GM23338 (cell line): ENCODE data around the gene TULP4. TPM values are rescaled to one million over a fixed set of nuclear protein-coding genes. Genes with fewer than 3 reads are reported as not detected.

Experiments
- ATAC-seq: fragments of 200-7000 bp; cut with Tn5 transposase; 3 replicates; pipeline ENCODE4 v1.9.1; 2020
- DNase-seq: peaks from one replicate; pipeline ENCODE4 v3.0.0-alpha.2; 2015; ENCODE audit warnings: low spot score
- H2AFZ ChIP-seq: fragments of 200-600 bp; sonication (generic); 2 replicates; pipeline ENCODE4 v1.8.0; 2016; ENCODE audit warnings: antibody characterized with exemption, mild to moderate bottlenecking, moderate library complexity
- H3F3A ChIP-seq: fragments of 200-600 bp; sonication (generic); replicated peaks from 2 replicates; pipeline ENCODE4 v1.8.0; 2017; ENCODE audit warnings: antibody characterized with exemption, mixed run types, low read depth
- H3K27ac ChIP-seq: fragments of 200-600 bp; sonication (generic); 2 replicates; pipeline ENCODE4 v1.6.1; 2016; ENCODE audit warnings: low read depth
- H3K27me3 ChIP-seq: fragments of 200-600 bp; sonication (generic); 2 replicates; pipeline ENCODE4 v1.8.0; 2016; ENCODE audit warnings: mild to moderate bottlenecking, mixed run types, moderate library complexity; ENCODE audit not compliant: insufficient read depth
- H3K36me3 ChIP-seq: fragments of 200-600 bp; sonication (generic); 2 replicates; pipeline ENCODE4 v1.8.0; 2016; ENCODE audit warnings: mild to moderate bottlenecking; ENCODE audit not compliant: insufficient read depth
- H3K4me1 ChIP-seq: fragments of 200-600 bp; sonication (generic); 2 replicates; pipeline ENCODE4 v1.8.0; 2016; ENCODE audit warnings: mild to moderate bottlenecking, moderate library complexity; ENCODE audit not compliant: insufficient read depth
- H3K4me2 ChIP-seq: fragments of 200-600 bp; sonication (generic); 2 replicates; pipeline ENCODE4 v1.7.1; 2017; ENCODE audit warnings: mixed run types
- H3K4me3 ChIP-seq: fragments of 200-600 bp; sonication (generic); 2 replicates; pipeline ENCODE4 v1.6.1; 2016; ENCODE audit warnings: mixed run types
- H3K79me2 ChIP-seq: fragments of 200-600 bp; sonication (generic); replicated peaks from 2 replicates; pipeline ENCODE4 v1.8.0; 2017; ENCODE audit warnings: mild to moderate bottlenecking; ENCODE audit not compliant: insufficient read depth
- H3K9me2 ChIP-seq: fragments of 200-600 bp; sonication (generic); 2 replicates; pipeline ENCODE4 v1.8.0; 2017; ENCODE audit not compliant: insufficient read depth
- H4K20me1 ChIP-seq: fragments of 200-600 bp; sonication (generic); replicated peaks from 2 replicates; pipeline ENCODE4 v1.8.0; 2017; ENCODE audit warnings: mild to moderate bottlenecking; ENCODE audit not compliant: insufficient read depth
- H3K27ac Mint-ChIP-seq: 2 replicates; pipeline ENCODE4 v1.8.0; 2020; ENCODE audit warnings: inconsistent platforms, mild to moderate bottlenecking, moderate library complexity, mixed read lengths
- H3K27me3 Mint-ChIP-seq: 3 replicates; pipeline ENCODE4 v1.8.0; 2022; ENCODE audit warnings: low read depth, mild to moderate bottlenecking, moderate library complexity, mixed read lengths, inconsistent platforms; ENCODE audit not compliant: insufficient read depth, poor library complexity
- H3K36me3 Mint-ChIP-seq: 3 replicates; pipeline ENCODE4 v1.8.0; 2021; ENCODE audit warnings: low read depth, mild to moderate bottlenecking, inconsistent platforms, moderate library complexity, mixed read lengths
- H3K4me1 Mint-ChIP-seq: 3 replicates; pipeline ENCODE4 v1.8.0; 2020; ENCODE audit warnings: mild to moderate bottlenecking, inconsistent platforms, mixed read lengths
- H3K4me3 Mint-ChIP-seq: 3 replicates; pipeline ENCODE4 v1.8.0; 2021; ENCODE audit warnings: moderate library complexity, mild to moderate bottlenecking, inconsistent platforms, mixed read lengths
- H3K9me3 Mint-ChIP-seq: 3 replicates; pipeline ENCODE4 v1.8.0; 2020; ENCODE audit warnings: moderate library complexity, mild to moderate bottlenecking, inconsistent platforms, mixed read lengths
- CREB1 ChIP-seq: fragments of 250-450 bp; sonication (Bioruptor Pico); IDR thresholded peaks from 2 replicates; pipeline ENCODE4 v1.5.0; 2020; ENCODE audit warnings: low read depth, mild to moderate bottlenecking, moderate library complexity
- EZH2 ChIP-seq: fragments of 200-600 bp; sonication (generic); IDR thresholded peaks from one replicate; pipeline ENCODE4 v1.8.0; 2017; ENCODE audit warnings: antibody characterized with exemption, mild to moderate bottlenecking, low read depth; ENCODE audit not compliant: unreplicated experiment
- JUNB ChIP-seq: IDR thresholded peaks from one replicate; pipeline ENCODE4 v1.6.1; 2016; ENCODE audit warnings: antibody characterized with exemption; ENCODE audit not compliant: unreplicated experiment
- NANOG ChIP-seq: IDR thresholded peaks from 2 replicates; pipeline ENCODE4 v1.6.1; 2016; ENCODE audit warnings: antibody characterized with exemption, borderline replicate concordance
- POLR2AphosphoS5 ChIP-seq: IDR thresholded peaks from 2 replicates; pipeline ENCODE4 v1.6.1; 2016; ENCODE audit warnings: antibody characterized with exemption, low read depth
- STAT1 ChIP-seq: IDR thresholded peaks from one replicate; pipeline ENCODE4 v1.6.1; 2016; ENCODE audit warnings: antibody characterized with exemption; ENCODE audit not compliant: unreplicated experiment
- ZNF114 ChIP-seq: fragments of 250-450 bp; sonication (Bioruptor Pico); IDR thresholded peaks from 2 replicates; pipeline ENCODE4 v1.5.0; 2020; ENCODE audit warnings: mild to moderate bottlenecking, moderate library complexity
- ZNF331 ChIP-seq: fragments of 250-450 bp; sonication (Bioruptor Pico); IDR thresholded peaks from 2 replicates; pipeline ENCODE4 v1.5.0; 2020; ENCODE audit warnings: low read depth, mild to moderate bottlenecking, moderate library complexity
- polyA plus RNA-seq: library from polyadenylated mRNA; unstranded; fragments of >200 nt; fragmentation: Nextera tagmentation; extraction: Ambion mirVana; gene quantifications from 2 replicates; pipeline ENCODE4 v1.2.1, GENCODE V29; 2016
- total RNA-seq: library from RNA; depleted of rRNA; stranded (reverse); fragments of >200 nt; shearing (Covaris generic); gene quantifications from 2 replicates; pipeline ENCODE4 v1.2.3, GENCODE V29; 2014
- TF ChIP-seq, protein P1 (sequence below): IDR thresholded peaks from 2 replicates; pipeline ENCODE4 v1.6.1; 2016; ENCODE audit warnings: antibody characterized with exemption
- TF ChIP-seq, protein P2 (sequence below): IDR thresholded peaks from one replicate; pipeline ENCODE4 v1.6.1; 2018; ENCODE audit warnings: antibody characterized with exemption; ENCODE audit not compliant: unreplicated experiment
- TF ChIP-seq, protein P3 (sequence below): fragments of 250-450 bp; sonication (Bioruptor Pico); IDR thresholded peaks from 2 replicates; pipeline ENCODE4 v1.5.0; 2020; ENCODE audit warnings: mild to moderate bottlenecking, moderate library complexity

The TULP4 gene
- total and polyA plus RNA-seq, 2 experiments from 2014 or later, result 31.2 to 50.2 TPM

DNA sequence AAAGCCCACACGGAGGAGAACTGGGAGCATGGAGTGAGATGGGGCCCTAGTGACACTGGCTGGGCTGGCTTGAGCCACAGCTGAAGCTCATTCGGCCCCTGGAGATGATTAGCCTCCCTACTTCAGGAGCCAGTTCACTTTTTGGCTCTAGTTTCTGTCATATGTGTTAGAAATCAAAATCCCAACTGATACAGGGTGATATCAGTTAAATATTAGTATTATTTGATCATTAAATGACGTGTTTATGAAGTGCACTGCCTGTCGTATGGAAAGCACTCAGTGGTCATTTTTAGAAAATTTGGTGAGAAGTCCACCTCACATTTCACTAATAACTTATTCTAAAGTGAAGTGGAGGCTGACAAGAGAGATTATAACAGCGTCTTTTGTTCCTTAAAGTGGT lies 59.0 kb downstream of the TULP4 start:
- Histone ChIP-seq H3F3A (no peaks in the 10 kb centered on the region), H3K36me3 (no peaks in the 10 kb centered on the region), H3K4me2 (no peak overlapping the region), H3K27me3 (no peaks in the 10 kb centered on the region), H3K9me2 (no peaks in the 10 kb centered on the region), H3K4me3 (no peak overlapping the region), H4K20me1 (peaks cover 4% of the 10 kb centered on the region; the same call in 1 of the 2 replicates), H2AFZ (no peak overlapping the region), H3K4me1 (no peaks in the 10 kb centered on the region), H3K27ac (no peak overlapping the region), H3K79me2 (no peaks in the 10 kb centered on the region)
- Mint-ChIP-seq H3K4me3 (no peak overlapping the region), H3K9me3 (peaks cover 2% of the 10 kb centered on the region; the same call in 1 of the 3 replicates), H3K27me3 (peaks cover 4% of the 10 kb centered on the region), H3K27ac (no peak overlapping the region), H3K36me3 (no peaks in the 10 kb centered on the region), H3K4me1 (no peaks in the 10 kb centered on the region)
- TF ChIP-seq CREB1 (no peak), NANOG (no peak), ZNF331 (CRISPR knock-in tag) (no peak), JUNB (no peak), EZH2 (no peak), POLR2AphosphoS5 (no peak), ZNF114 (CRISPR knock-in tag) (no peak), STAT1 (no peak)
- TF ChIP-seq, protein P1, sequence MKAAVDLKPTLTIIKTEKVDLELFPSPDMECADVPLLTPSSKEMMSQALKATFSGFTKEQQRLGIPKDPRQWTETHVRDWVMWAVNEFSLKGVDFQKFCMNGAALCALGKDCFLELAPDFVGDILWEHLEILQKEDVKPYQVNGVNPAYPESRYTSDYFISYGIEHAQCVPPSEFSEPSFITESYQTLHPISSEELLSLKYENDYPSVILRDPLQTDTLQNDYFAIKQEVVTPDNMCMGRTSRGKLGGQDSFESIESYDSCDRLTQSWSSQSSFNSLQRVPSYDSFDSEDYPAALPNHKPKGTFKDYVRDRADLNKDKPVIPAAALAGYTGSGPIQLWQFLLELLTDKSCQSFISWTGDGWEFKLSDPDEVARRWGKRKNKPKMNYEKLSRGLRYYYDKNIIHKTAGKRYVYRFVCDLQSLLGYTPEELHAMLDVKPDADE, result no peak
- TF ChIP-seq, protein P2, sequence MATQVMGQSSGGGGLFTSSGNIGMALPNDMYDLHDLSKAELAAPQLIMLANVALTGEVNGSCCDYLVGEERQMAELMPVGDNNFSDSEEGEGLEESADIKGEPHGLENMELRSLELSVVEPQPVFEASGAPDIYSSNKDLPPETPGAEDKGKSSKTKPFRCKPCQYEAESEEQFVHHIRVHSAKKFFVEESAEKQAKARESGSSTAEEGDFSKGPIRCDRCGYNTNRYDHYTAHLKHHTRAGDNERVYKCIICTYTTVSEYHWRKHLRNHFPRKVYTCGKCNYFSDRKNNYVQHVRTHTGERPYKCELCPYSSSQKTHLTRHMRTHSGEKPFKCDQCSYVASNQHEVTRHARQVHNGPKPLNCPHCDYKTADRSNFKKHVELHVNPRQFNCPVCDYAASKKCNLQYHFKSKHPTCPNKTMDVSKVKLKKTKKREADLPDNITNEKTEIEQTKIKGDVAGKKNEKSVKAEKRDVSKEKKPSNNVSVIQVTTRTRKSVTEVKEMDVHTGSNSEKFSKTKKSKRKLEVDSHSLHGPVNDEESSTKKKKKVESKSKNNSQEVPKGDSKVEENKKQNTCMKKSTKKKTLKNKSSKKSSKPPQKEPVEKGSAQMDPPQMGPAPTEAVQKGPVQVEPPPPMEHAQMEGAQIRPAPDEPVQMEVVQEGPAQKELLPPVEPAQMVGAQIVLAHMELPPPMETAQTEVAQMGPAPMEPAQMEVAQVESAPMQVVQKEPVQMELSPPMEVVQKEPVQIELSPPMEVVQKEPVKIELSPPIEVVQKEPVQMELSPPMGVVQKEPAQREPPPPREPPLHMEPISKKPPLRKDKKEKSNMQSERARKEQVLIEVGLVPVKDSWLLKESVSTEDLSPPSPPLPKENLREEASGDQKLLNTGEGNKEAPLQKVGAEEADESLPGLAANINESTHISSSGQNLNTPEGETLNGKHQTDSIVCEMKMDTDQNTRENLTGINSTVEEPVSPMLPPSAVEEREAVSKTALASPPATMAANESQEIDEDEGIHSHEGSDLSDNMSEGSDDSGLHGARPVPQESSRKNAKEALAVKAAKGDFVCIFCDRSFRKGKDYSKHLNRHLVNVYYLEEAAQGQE, result no peak
- TF ChIP-seq, protein P3, sequence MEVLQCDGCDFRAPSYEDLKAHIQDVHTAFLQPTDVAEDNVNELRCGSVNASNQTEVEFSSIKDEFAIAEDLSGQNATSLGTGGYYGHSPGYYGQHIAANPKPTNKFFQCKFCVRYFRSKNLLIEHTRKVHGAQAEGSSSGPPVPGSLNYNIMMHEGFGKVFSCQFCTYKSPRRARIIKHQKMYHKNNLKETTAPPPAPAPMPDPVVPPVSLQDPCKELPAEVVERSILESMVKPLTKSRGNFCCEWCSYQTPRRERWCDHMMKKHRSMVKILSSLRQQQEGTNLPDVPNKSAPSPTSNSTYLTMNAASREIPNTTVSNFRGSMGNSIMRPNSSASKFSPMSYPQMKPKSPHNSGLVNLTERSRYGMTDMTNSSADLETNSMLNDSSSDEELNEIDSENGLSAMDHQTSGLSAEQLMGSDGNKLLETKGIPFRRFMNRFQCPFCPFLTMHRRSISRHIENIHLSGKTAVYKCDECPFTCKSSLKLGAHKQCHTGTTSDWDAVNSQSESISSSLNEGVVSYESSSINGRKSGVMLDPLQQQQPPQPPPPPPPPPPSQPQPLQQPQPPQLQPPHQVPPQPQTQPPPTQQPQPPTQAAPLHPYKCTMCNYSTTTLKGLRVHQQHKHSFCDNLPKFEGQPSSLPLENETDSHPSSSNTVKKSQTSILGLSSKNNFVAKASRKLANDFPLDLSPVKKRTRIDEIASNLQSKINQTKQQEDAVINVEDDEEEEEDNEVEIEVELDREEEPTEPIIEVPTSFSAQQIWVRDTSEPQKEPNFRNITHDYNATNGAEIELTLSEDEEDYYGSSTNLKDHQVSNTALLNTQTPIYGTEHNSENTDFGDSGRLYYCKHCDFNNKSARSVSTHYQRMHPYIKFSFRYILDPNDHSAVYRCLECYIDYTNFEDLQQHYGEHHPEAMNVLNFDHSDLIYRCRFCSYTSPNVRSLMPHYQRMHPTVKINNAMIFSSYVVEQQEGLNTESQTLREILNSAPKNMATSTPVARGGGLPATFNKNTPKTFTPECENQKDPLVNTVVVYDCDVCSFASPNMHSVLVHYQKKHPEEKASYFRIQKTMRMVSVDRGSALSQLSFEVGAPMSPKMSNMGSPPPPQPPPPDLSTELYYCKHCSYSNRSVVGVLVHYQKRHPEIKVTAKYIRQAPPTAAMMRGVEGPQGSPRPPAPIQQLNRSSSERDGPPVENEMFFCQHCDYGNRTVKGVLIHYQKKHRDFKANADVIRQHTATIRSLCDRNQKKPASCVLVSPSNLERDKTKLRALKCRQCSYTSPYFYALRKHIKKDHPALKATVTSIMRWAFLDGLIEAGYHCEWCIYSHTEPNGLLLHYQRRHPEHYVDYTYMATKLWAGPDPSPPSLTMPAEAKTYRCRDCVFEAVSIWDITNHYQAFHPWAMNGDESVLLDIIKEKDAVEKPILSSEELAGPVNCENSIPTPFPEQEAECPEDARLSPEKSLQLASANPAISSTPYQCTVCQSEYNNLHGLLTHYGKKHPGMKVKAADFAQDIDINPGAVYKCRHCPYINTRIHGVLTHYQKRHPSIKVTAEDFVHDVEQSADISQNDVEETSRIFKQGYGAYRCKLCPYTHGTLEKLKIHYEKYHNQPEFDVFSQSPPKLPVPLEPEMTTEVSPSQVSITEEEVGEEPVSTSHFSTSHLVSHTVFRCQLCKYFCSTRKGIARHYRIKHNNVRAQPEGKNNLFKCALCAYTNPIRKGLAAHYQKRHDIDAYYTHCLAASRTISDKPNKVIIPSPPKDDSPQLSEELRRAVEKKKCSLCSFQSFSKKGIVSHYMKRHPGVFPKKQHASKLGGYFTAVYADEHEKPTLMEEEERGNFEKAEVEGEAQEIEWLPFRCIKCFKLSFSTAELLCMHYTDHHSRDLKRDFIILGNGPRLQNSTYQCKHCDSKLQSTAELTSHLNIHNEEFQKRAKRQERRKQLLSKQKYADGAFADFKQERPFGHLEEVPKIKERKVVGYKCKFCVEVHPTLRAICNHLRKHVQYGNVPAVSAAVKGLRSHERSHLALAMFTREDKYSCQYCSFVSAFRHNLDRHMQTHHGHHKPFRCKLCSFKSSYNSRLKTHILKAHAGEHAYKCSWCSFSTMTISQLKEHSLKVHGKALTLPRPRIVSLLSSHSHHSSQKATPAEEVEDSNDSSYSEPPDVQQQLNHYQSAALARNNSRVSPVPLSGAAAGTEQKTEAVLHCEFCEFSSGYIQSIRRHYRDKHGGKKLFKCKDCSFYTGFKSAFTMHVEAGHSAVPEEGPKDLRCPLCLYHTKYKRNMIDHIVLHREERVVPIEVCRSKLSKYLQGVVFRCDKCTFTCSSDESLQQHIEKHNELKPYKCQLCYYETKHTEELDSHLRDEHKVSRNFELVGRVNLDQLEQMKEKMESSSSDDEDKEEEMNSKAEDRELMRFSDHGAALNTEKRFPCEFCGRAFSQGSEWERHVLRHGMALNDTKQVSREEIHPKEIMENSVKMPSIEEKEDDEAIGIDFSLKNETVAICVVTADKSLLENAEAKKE (CRISPR knock-in tag), result no peak
- DNase-seq, result no peak
- ATAC-seq, result peak; percentile 37; the same call in 1 of the 3 replicates
